Thoracic aorta (tissue), 2 donors: ENCODE measurements around the gene SPON1. TPM values are rescaled to one million over a fixed set of nuclear protein-coding genes. Genes with fewer than 3 reads are reported as not detected.

ENCODE experiments used
- ATAC-seq: fragments of 150-250 bp; one replicate; pipeline ENCODE4 v1.8.0; 2017; ENCODE audit warnings: low read depth; ENCODE audit not compliant: insufficient number of reproducible peaks, low FRiP score
- DNase-seq: peaks from one replicate; pipeline ENCODE4 v3.0.0-alpha.2; 2020; ENCODE audit warnings: low spot score
- H3K27ac ChIP-seq, 2 donors: fragments of 200-600 bp; sonication (generic); 1 replicate in 1 of 2; 2 replicates in 1 of 2; pipeline ENCODE4 v1.5.1; 2016; ENCODE audit warnings: mild to moderate bottlenecking in 2 of 2, moderate library complexity in 2 of 2
- H3K27me3 ChIP-seq: fragments of 200-600 bp; sonication (generic); replicated peaks from 2 replicates; pipeline ENCODE4 v1.6.0; 2016; ENCODE audit warnings: mild to moderate bottlenecking; ENCODE audit not compliant: insufficient read depth
- H3K36me3 ChIP-seq: fragments of 200-600 bp; sonication (generic); one replicate; pipeline ENCODE4 v1.5.1; 2016
- H3K4me1 ChIP-seq, 2 donors: fragments of 200-600 bp; sonication (generic); 1 replicate in 1 of 2; 2 replicates in 1 of 2; pipeline versions ENCODE4 v1.5.1 to v1.6.0; 2016; ENCODE audit warnings: low read depth in 2 of 2, mild to moderate bottlenecking in 1 of 2; ENCODE audit not compliant: control insufficient read depth in 1 of 2
- H3K4me3 ChIP-seq: fragments of 200-600 bp; sonication (generic); 2 replicates; pipeline ENCODE4 v1.5.1; 2016; ENCODE audit warnings: mild to moderate bottlenecking
- H3K9me3 ChIP-seq: fragments of 200-600 bp; sonication (generic); 2 replicates; pipeline ENCODE4 v1.5.1; 2016
- total RNA-seq, 2 donors: library from RNA; depleted of rRNA; stranded (reverse); fragments of >200 nt; gene quantifications; one replicate each; pipeline versions ENCODE4 v1.1.0 to v1.2.3, GENCODE V29; 2016
- TF ChIP-seq, protein P1 (sequence below): fragments of 200-600 bp; sonication (generic); IDR thresholded peaks from one replicate; pipeline ENCODE4 v1.5.1; 2019; ENCODE audit warnings: antibody characterized with exemption

SPON1 gene
- total RNA-seq, 2 donors from 2014 or later: 20.6 to 48.5 TPM

DNA sequence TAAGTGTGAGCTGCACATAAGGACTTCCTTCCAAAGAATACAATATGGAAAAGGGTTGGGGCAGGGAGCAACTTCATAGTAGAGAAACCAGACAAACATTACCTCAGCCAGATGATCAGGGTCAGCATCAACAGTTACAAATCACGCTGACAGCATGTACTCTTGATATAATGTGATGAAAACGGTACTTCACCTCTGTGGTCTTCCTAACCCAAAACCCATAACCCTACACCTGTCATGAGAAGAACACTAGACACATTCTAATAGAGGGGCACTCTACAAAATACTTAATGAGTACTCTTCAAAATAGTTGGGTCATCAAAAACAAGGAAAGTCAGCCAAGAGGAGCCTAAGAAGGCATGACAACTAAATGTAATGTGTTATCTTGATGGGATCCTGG lies 352.6 kb downstream of the SPON1 start:
- Histone ChIP-seq H3K4me3 (no peak overlapping the region), H3K36me3 (no peaks in the 10 kb centered on the region), H3K27ac (no peak overlapping the region), H3K9me3 (no peaks in the 10 kb centered on the region), H3K27me3 (no peaks in the 10 kb centered on the region), H3K4me1 (peaks cover 24 to 70% of the 10 kb centered on the region in 2 donors)
- TF ChIP-seq, protein P1, sequence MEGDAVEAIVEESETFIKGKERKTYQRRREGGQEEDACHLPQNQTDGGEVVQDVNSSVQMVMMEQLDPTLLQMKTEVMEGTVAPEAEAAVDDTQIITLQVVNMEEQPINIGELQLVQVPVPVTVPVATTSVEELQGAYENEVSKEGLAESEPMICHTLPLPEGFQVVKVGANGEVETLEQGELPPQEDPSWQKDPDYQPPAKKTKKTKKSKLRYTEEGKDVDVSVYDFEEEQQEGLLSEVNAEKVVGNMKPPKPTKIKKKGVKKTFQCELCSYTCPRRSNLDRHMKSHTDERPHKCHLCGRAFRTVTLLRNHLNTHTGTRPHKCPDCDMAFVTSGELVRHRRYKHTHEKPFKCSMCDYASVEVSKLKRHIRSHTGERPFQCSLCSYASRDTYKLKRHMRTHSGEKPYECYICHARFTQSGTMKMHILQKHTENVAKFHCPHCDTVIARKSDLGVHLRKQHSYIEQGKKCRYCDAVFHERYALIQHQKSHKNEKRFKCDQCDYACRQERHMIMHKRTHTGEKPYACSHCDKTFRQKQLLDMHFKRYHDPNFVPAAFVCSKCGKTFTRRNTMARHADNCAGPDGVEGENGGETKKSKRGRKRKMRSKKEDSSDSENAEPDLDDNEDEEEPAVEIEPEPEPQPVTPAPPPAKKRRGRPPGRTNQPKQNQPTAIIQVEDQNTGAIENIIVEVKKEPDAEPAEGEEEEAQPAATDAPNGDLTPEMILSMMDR: no peak
- DNase-seq (no peak), ATAC-seq (no peak)
